Measurements from ENCODE around the gene ELAC1.
"Not testable (repeated sequence)": the region's sequence is repeated elsewhere in the genome, so short reads cannot be mapped to it uniquely, and the experiment has no call there.

Gene ELAC1, protein sequence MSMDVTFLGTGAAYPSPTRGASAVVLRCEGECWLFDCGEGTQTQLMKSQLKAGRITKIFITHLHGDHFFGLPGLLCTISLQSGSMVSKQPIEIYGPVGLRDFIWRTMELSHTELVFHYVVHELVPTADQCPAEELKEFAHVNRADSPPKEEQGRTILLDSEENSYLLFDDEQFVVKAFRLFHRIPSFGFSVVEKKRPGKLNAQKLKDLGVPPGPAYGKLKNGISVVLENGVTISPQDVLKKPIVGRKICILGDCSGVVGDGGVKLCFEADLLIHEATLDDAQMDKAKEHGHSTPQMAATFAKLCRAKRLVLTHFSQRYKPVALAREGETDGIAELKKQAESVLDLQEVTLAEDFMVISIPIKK

DNA sequence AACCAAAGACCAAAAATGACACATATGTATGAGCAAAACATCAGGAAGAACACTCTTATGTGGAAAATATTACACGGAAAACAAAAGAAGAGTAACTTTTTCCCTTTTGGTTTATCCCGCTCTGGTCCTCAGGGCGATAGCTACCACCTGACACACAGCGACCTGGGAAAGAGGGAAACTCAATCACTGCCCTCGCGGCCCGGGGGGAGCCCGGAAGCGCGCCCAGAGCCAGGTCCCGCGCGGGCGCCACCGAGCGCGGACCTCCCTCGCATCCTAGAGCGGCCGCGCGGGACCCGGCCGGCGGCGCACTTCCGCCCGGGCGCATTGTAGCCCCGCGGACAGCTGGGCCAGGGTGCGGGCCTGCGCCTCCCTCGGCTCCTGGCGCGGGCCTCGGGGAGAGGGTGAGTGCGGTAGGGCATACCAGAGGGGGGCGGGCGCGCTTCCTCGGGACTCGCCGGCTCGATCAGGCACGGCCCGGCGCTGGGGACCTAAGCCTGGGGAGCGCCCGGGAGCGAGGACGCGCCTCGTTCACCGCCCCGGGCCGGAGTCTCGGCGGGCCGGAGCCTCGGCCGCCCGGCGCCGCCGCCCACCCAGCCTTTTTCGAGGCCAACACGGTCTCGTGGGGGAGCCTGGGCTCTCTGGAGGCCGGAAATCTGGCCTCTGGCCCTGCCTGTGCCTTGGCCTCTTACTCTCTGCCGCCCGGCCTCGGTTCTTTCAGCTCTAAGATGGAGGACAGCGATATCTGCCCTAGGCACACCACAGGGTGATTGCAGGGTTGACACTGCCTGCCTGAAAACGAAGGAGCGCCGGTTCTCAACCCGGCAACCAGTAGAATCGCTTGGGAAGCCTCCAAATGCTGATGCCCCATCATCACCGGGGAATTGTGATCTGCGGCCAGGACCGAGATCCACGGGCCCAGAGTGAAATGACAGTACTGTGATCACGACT lies at the start of gene ELAC1:
Gene ELAC1 (plus strand): TSS at position 327 of the 948 bp plus-strand sequence. CDS start 6,365 bp downstream, outside the sequence.
- peak; percentile 69 to 74 for DNase-seq

DNA sequence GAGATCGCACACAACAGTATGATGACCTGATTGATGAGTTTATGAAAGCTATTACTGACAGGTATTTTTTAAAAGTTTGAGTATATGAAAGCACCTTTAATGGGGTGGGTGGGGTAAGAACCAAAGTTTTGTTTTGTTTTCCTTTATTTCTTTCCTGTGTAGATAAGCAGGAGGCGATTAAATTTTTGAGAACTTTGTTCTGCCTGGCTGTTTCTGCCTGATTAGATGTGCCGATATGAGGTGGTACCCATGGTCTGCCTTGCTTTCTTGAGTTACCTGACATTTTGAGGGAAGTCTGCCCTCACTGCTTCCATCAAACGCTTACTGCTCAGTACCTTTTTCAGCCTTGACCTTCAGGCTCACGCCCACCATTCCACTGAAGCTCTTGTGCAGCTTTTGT lies 49.7 kb upstream of the ELAC1 start:
- DNase-seq = no peak

DNA sequence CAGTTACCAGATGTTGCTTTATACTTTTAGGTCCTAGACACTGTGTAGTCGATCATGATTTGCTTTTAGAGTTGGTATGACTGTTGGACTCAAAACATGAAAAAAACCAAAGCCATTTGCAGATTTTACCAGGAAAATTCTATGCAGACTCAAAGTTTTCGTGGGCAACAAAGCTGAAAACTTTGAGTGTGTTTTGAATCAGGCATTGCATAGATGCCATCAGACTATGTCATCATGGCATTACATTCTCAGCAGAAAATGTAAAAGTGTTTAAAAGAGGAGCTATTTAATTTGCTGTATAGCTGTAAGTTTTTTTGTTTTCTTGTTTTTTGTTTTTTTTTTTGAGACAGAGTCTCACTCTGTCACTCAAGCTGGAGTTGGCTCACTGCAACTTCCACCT lies 43.5 kb upstream of the ELAC1 start:
- no peak for DNase-seq

DNA sequence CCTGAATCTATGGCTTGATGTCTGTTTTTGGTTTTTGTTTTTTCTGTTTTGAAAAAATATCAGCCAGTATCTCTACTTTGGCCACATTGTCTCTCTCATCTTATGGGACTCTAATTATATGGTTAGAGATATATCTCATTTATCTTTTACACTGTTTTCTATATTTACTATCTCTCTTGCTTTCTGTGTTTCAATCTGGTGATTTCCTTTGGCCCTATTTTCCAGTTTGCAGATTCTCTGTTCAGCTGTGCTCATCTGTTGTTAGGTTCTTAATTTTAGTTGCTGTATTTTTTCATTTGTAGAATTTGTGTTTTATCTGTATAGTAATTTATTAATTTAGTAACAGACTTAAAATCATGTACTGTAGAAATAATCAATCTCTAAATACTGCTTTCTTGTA lies 41.3 kb upstream of the ELAC1 start:
- no peak for DNase-seq

DNA sequence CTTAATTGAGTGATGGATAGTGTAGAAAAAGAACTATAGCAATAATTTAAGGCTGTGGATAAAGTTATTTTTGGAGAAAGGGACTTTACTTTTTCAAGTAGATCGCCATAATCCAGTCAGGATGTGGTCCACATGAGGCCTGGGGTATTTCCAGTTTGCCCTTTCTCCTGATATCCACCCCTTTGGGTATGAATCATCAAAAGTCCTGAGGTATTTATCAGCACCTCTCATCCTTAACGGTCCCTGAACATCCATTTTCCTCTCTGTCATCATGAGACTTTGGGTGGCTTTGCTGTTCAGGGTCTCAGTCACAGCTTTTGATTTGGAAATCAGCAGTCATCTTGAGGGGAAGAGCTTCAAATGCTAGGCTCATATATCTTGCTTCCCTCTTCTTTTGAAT lies 39.3 kb upstream of the ELAC1 start:
- DNase-seq = no peak

DNA sequence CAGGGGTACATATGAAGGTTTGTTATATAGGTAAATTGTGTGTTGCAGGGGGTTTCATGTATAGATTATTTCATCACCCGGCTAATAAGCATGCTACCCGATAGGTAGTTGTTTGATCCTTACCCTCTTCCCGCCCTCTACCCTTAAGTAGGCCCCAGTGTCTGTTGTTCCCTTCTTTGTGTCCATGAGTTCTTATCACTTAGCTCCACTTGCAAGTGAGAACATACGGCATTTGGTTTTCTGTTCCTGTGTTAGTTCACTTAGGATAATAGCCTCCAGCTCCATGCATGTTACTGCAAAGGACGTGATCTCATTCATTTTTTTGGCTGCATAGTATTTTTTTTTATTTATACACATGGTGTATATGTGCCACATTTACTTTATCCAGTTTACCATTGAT lies 34.2 kb upstream of the ELAC1 start:
- no peak for DNase-seq

DNA sequence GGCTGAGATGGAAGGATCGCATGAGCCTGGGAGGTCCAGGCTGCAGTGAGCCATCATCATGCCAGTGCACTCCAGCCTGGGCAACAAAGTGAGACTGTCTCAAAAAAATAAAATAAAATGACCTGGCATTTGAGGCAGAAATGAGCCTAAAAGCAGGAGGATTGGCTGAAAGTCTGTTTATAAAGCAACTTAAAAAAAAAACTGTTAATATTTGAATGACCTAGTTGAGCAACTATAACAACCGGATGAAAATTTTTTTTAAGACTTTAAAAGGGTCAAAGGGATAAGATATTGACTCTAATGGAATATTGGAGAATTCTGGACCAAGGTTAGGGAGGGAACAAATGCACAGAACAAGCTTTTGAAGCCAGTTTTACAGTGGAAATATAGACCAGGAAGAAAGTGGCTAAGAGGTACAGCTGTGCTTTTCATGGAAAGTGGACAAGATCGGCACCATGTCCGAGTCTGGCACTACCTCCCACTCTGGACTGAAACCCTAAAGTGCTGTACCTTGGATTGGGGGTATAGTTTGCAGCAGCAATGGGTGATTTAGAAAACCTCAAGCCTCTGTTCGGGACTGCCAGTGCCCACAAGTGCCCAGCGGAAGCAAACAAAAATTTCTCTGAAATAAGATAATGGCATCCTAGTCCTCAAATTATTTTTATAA lies 33.2 kb upstream of the ELAC1 start:
- no peak for DNase-seq

DNA sequence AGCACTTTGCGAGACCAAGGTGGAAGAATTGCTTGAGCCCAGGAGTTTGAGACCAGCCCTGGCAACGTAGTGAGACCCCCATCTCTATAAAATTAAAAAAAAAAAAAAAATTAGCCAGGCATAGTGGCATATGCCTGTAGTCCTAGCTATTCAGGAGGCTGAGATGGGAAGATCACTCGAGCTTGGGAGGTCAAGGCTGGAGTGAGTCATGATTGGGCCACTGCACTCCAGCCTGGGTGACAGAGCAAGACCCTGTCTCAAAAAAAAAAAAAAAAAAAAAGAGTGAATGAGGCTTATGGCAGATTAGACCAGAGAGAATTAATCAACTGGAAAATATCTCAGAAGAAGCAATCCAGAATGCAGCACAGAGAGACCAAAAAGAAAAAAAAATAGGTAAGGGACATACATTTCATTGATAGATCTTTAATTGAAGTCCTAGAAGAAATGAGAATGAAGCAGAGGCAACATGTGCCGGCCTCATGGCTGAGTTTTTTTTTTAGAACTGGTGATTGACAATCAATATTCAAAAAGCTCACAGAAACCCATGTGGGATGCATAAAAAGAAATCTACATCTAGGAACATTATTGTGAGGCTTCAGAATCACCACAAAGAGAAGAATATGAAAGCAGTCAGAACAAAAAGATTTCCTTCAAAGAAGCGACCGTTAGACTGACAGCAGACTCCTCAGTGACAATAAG lies 32.2 kb upstream of the ELAC1 start:
- no peak for DNase-seq

DNA sequence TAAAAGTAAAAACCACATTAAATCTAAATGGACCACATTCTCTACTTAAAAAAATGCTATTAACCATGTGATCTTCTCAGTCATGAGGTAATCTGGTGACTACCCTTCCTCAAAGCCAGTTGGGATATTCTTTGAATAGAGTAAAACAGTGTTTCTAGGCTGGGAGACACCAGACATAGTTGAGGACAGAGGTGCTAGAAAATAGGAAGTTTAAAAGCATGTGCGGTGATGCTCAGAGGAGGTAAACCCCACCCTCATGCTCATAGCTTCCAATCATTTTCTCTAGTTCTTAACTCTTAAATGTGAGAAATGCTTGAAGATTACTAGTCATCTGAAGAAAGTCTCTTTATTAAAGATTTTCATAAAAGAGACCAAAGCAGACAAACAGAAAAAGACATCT lies 30.7 kb upstream of the ELAC1 start:
- peak in 1 of 2 donors; percentile 2 for DNase-seq

DNA sequence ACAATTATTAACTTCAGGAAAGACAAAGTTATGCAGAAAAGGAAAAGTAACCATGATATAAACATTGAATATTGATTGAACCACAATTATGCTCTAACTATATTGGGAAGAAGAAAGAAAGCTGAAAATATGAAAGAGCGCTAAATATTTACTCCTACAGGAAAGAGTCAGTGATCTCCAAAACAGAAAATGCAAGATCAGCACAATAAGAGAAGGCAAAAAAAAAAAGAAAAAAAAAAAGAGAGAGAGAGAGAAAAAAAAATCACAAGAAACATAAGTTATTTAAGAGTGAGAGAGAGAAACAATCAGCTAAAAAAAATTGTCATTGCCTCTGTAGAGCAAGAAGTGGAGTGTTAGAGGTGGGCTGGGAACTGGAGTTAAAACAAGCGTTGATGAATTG lies 28.9 kb upstream of the ELAC1 start:
- DNase-seq = no peak

DNA sequence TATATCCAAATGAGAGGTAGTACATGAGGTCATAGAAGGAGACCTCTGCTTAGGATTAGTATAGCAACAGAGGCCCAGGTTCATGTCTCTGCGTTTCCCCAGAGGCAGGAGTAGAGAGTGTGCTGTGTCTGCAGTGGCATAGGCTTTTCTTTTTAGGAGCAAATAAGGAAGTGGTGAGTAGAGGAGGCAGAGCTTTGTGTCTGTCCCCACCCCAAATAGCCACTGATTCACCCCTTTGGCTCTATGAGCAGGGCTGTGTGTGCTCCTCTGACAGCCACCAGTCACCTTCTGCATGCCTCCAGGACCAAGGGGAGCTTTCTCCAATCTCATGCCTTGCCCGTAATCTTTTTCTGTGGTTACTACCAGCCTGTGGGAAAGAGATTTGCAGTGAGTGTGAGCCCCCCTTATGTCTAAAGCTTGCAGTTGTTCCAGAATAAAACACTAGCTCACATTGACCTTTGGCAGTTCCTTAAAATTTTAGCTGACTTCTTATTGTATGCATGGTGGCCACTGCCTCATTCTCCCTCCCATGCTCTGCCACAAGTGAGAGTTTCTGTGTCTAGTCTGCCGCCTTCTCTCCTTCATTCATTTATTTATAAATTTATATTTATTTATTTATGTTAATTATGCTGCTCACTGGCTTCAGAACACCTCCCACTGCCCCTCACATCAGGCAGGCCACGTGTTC lies 23.5 kb upstream of the ELAC1 start:
- DNase-seq = peak; percentile 42 to 50

DNA sequence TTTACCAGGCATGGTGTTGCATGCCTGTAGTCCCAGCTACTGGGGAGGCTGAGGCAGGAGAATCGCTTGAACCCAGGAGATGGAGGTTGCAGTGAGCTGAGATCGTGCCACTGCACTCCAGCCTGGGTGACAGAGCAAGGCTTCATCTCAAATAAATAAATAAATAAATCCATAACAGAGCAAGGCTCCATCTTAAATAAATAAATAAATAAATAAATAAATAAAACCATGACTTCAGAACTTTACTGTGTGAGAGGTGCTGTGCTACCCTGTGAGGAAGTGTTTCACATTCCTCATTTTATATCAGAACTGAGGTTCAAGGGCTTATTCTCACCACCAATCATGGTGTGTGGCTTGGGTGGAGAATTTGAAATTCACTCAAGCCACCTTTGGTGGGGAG lies 21.9 kb upstream of the ELAC1 start:
- not testable (repeated sequence) for DNase-seq

DNA sequence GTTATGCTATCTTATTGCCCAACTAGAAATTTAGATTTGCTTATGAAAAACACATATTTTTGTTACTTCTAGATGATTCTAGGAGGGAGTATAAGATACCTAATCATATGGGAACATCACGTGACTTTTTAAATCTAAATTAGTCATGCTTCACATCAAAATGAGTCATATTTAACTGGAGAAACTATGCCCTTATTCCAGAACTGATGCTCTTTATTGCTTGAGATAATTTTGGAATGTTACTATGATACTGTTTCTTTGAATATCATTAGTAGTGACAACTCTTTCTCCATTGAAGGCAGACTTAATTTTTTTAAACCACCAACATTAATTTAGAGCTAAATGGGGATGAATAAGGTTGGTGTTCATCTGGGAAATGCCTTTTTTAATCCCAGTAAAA lies 19.9 kb upstream of the ELAC1 start:
- DNase-seq = no peak

DNA sequence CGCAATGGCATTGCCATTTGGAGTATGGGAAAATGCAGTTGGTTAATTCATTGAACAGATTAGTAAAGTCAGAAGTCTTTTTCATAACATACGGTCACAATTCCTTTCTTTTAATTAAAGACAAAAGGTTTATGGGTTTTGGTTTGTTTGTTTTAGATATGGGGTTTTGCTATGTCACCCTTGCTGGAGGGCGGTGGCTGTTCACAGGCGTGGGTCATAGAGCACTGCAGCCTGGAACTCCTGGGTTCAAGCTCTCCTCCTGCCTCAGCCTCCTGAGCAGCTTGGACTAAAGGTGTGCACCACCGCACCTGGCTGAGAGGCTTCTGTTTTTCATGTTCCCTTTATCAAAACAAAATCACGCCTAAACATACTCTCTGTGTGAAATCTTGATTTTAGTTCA lies 18.7 kb upstream of the ELAC1 start:
- no peak for DNase-seq

DNA sequence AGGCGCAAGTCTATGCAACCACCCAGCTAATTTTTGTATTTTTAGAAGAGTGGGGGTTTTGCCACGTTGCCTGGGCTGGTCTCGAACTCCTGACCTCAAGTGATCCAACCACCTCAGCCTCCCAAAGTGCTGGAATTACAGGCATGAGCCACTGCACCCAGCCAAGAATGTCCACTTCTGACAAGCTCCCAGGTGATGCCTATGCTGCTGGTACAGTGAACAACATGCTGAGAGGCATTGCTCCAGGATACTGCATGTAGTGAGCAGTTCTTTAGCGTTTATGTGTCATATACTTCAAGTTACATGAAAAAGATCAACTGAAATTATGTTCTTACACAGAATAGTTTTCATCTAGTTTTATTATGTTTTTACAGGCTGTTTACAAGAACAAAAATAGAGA lies 17.2 kb upstream of the ELAC1 start:
- DNase-seq = no peak

DNA sequence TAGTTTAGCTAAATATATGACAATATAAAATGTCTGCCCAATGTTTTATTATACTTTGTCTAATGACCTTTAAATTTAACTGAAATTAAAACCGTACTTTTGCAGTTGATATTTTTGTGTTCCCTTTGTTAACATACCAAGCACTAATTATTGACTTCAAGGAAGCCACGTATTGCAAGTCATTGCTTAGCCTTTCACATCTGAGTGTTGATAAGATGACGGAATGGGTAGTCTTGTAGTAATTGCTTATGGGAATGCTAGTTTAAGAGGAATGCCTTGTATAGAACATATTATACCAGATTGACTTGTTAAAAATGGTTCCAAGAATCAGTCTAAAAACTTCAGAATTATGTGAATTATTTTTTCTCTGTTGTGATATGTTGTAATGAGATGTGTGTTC lies 14.0 kb upstream of the ELAC1 start:
- no peak for DNase-seq

DNA sequence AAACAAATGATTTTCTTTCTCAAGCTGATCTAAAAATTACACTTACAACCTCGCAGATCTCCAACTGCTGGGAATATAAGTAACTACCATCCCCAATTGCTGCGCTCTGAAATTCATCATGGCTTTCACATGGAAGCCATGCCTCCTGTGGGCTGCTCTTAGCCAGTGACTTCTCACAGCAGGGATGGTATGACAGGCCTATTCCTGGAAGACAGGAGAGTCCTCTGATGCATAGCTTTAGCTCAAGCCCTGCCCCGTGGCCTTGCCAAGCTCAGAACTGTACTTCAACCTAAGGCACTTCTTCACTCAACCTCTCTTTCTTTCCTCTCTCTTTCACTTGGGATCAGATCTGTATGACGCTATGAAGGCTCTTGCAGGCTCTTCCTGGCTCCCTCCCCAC lies 12.6 kb upstream of the ELAC1 start:
- no peak for DNase-seq

DNA sequence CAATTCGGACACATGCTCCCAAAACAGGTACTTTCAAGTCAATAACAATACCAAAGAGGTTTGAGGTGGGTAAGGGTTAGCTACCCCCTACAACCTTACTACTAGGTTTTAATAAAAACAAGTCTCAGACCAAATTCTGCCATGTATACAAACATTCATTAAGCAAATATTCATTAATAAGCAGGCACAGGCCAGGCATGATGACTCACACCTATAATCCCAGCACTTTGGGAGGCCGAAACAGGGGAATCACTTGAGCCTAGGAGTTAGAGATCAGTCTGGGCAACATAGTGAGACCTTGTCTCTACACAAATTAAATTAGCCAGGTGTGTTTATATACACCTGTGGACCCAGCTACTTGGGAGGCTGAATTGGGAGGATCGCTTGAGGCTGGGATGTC lies 11.7 kb upstream of the ELAC1 start:
- DNase-seq = no peak

DNA sequence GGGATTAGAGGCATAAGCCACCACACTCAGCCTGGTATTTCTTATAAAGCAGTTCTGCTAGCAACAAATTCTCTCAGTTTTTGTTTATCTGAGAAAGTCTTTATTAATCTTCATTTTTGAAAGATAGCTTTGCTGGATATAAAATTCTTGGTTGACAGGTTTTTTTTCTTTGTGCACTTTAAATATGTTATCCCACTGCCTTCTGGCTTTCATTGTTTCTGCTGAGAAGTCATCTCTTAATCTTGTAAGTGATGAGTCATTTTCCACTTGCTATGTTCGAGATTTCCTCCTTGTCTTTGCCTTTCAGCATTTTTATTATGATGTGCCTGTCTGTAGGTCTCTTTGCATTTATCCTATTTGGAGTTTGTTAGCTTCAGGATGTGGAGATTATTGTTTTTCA lies 5.9 kb upstream of the ELAC1 start:
- DNase-seq = no peak

DNA sequence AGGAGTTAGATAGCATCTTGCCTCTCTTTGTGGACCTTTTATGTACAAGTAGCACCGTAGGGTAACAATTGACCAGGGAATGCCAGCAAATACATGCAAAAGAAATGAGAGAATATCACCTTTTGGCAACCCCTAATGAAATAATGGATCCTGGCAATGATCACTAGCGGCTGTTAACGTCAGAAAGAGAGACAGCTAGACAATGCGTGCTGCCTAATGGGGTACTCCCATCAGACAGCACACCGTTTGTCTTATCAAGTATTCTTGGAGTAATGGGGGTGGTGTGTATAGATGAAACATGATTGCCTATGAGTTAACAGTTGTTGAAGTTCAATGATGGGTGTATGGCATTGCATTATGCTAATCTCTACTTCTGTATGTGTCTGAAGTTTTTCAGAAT lies 1.6 kb downstream of the ELAC1 start:
- no peak for DNase-seq

DNA sequence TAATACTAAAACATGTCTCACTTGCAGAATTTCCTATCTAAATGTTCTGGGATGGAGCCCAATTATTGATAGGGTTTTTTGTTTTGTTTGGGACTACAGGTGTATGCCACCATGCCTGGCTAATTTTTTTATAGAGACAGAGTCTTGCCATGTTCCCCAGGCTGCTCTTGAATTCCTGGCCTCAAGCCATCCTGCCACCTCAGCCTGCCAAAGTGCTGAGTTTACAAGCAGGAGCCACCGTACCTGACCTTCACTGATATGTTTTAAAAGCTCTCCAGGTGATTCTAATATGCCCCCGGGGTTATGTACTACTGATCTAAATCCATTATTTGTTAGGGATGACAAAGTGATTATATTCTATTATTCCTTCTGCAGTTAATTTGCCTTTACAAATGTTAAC lies 2.2 kb downstream of the ELAC1 start:
- DNase-seq = no peak

DNA sequence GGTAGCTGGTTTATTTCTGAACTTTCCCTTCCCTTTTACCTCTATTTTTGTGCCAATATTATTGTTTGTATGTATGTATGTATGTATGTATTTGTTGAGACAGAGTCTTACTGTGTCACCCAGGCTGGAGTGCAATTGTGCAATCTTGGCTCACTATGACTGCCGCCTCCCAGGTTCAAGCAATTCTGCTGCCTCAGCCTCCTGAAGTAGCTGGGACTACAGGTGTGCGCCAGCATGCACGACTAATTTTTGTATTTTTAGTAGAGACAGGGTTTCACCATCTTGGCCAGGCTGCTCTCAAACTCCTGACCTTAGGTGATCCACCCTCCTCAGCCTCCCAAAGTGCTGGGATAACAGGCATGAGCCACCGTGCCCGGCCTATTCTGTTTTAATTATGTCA lies 4.6 kb downstream of the ELAC1 start:
- DNase-seq = peak in 1 of 2 donors; percentile 10

Measured in inflammatory macrophage treated with lipopolysaccharide for 1 hour (primary cell).